ENCODE data around the gene TMTC4. TPM values are rescaled to one million over a fixed set of nuclear protein-coding genes. Genes with fewer than 3 reads are reported as not detected.

The TMTC4 gene
- total and polyA plus RNA-seq, 10 of the 15 experiments (the other 5 are each of a cell fraction or from before 2014, with no cell fraction given) = 3.3 to 24.6 (median 14.5) TPM

- intact Hi-C loops (cut with micrococcal nuclease; ENCODE audit: unreplicated experiment) = loop anchor here (5.0 kb wide), 1 partner anchor 1171 kb away; the partner anchor contains the start of gene TM9SF2
- FAIRE-seq (peak; percentile 44), DNase-seq (ENCODE audit: low read depth, low spot score) (no peak)
Observed at GRCh38 chr13:100673376-100673712, 1.3 kb downstream of the TMTC4 start.

More at GRCh38 chr13:100673376-100673712, 1.3 kb downstream of the TMTC4 start:
- no TSS peak for BruUV-seq (replicated peaks)
- no peaks in the 10 kb centered on the region for H4K20me1 ChIP-seq (ENCODE audit: control insufficient read depth, insufficient read depth)
- 0 out of 2 replicates have a peak overlapping the region, but pooled peaks have one; percentile 8 for H3K27ac ChIP-seq (ENCODE audit: control insufficient read depth, insufficient read depth)
- peak overlapping the region; percentile 42 for H2AFZ ChIP-seq (ENCODE audit: control insufficient read depth, low read depth, low read length)
- H3K4me1 ChIP-seq (ENCODE audit: control insufficient read depth, insufficient read depth, low read length) = peaks cover 5% of the 10 kb centered on the region
- peak overlapping the region; percentile 75 for H3K4me2 ChIP-seq (ENCODE audit: control insufficient read depth, insufficient read depth)
- no peak for TF ChIP-seq ATF2 (IDR thresholded peaks at IDR 0.05; ENCODE audit: low read length)
- TF ChIP-seq CEBPB (IDR thresholded peaks at IDR 0.05; ENCODE audit: borderline replicate concordance in 1 of 2, low read depth in 2 of 2, low read length in 2 of 2) = no peak
- TF ChIP-seq SREBF2 (IDR thresholded peaks at IDR 0.05; ENCODE audit: low read length) = no peak
- TF ChIP-seq SMARCA5 (IDR thresholded peaks at IDR 0.05) = no peak
- no peak for TF ChIP-seq TAF1 (IDR thresholded peaks at IDR 0.05; ENCODE audit: borderline replicate concordance, low read depth, low read length)
- TF ChIP-seq USF1 (IDR thresholded peaks at IDR 0.05; ENCODE audit: borderline replicate concordance, extremely low read length, insufficient read depth, low read depth, low read length) = no peak
- no peak for TF ChIP-seq IKZF1 (conservative IDR thresholded peaks at IDR 0.05)
- TF ChIP-seq TCF12 (IDR thresholded peaks at IDR 0.05; ENCODE audit: low read depth, low read length) = no peak
- no peak for TF ChIP-seq SMAD1 (IDR thresholded peaks at IDR 0.05; ENCODE audit: low read depth, partially characterized antibody)
- no peak for TF ChIP-seq SIN3A (IDR thresholded peaks at IDR 0.05; ENCODE audit: low read depth, low read length)
- peaks cover 15% of the 10 kb centered on the region for H3K79me2 ChIP-seq (ENCODE audit: control insufficient read depth, insufficient read depth, low read length)
- peak; percentile 1; the same call in 1 of the 3 replicates for ATAC-seq
- peaks cover 0 to 1% of the 10 kb centered on the region in 2 experiments; a peak in 1 of 4 replicates for H3K36me3 ChIP-seq (ENCODE audit: control insufficient read depth in 2 of 2, insufficient read depth in 2 of 2, low read length in 1 of 2)
- H3K4me3 ChIP-seq = peak overlapping the region; percentile 68
- no peaks in the 10 kb centered on the region for H3K27me3 ChIP-seq (replicated peaks in 1 of 2; ENCODE audit: control insufficient read depth in 2 of 2, insufficient read depth in 2 of 2, low read length in 1 of 2)
- ChIA-PET RAD21 (ENCODE audit: unreplicated experiment) (no interaction called here), POLR2A (no interaction called here), CTCF (no interaction called here), SMC1A (ENCODE audit: uncharacterized antibody, unreplicated experiment) (no interaction called here)
- H3K9me3 ChIP-seq (replicated peaks; ENCODE audit: control insufficient read depth, insufficient read depth, low read length) = no peaks in the 10 kb centered on the region
- 48% methylated on average over 11 of the region's 11 CpGs for WGBS (ENCODE audit: insufficient coverage, insufficient replicate concordance, low lambda C conversion rate, missing lambda C conversion rate)
- H3K9ac ChIP-seq (ENCODE audit: control insufficient read depth, insufficient read depth, low read length) = peak overlapping the region; percentile 33
- in situ Hi-C loops (cut with MboI) = no loop called here
